ENCODE results near the gene HSD17B14.

GRCh38 chr19:48878196-48879024 lies 42.1 kb upstream of the HSD17B14 start:
- no peak for TF ChIP-seq CEBPB (IDR thresholded peaks at IDR 0.05)
- TF ChIP-seq ZNF302 (CRISPR knock-in tag; IDR thresholded peaks at IDR 0.05), result no peak
- TF ChIP-seq CTCF (IDR thresholded peaks at IDR 0.05), result no peak
- no peak for TF ChIP-seq CHD4 (IDR thresholded peaks at IDR 0.05; ENCODE audit: borderline replicate concordance)
- TF ChIP-seq SREBF2 (IDR thresholded peaks at IDR 0.05), result no peak
- TF ChIP-seq CHD2 (IDR thresholded peaks at IDR 0.05; ENCODE audit: low read length, partially characterized antibody), result no peak
- no peak for TF ChIP-seq JUN (IDR thresholded peaks at IDR 0.05)
